ENCODE data around the gene ANO2.

Gene ANO2

GRCh38 chr12:5794156-5794555, 150.9 kb downstream of the ANO2 start:
- TF ChIP-seq POU6F1 (CRISPR knock-in tag; IDR thresholded peaks at IDR 0.05; ENCODE audit: borderline replicate concordance, low read depth), result no peak
- no peak for TF ChIP-seq PPARA (CRISPR knock-in tag; IDR thresholded peaks at IDR 0.05; ENCODE audit: borderline replicate concordance)
- TF ChIP-seq TOX (CRISPR knock-in tag; IDR thresholded peaks at IDR 0.05; ENCODE audit: borderline replicate concordance), result no peak
- TF ChIP-seq TCF4 (CRISPR knock-in tag; IDR thresholded peaks at IDR 0.05; ENCODE audit: borderline replicate concordance), result no peak
- TF ChIP-seq ZC3H10 (CRISPR knock-in tag; IDR thresholded peaks at IDR 0.05), result no peak
- no peak for TF ChIP-seq ZNF70 (CRISPR knock-in tag; IDR thresholded peaks at IDR 0.05)
- TF ChIP-seq GLIS3 (CRISPR knock-in tag; IDR thresholded peaks at IDR 0.05), result no peak
- no peak for TF ChIP-seq SNAI2 (CRISPR knock-in tag; IDR thresholded peaks at IDR 0.05)
- no peak for ATAC-seq

GRCh38 chr12:5792343-5792742, 152.7 kb downstream of the ANO2 start:
- TF ChIP-seq TCF4 (CRISPR knock-in tag; IDR thresholded peaks at IDR 0.05; ENCODE audit: borderline replicate concordance), result no peak
- TF ChIP-seq ARNTL (CRISPR knock-in tag; IDR thresholded peaks at IDR 0.05; ENCODE audit: borderline replicate concordance, low read depth), result no peak
- no peak for TF ChIP-seq CREB5 (CRISPR knock-in tag; IDR thresholded peaks at IDR 0.05; ENCODE audit: low read depth)
- TF ChIP-seq PPARA (CRISPR knock-in tag; IDR thresholded peaks at IDR 0.05; ENCODE audit: borderline replicate concordance), result no peak
- no peak for TF ChIP-seq GLIS3 (CRISPR knock-in tag; IDR thresholded peaks at IDR 0.05)
- no peak for TF ChIP-seq POU6F1 (CRISPR knock-in tag; IDR thresholded peaks at IDR 0.05; ENCODE audit: borderline replicate concordance, low read depth)
- TF ChIP-seq ZFP3 (CRISPR knock-in tag; IDR thresholded peaks at IDR 0.05), result no peak
- ATAC-seq, result no peak

- no peak for ATAC-seq
- TF ChIP-seq CSRNP3 (CRISPR knock-in tag; IDR thresholded peaks at IDR 0.05) (no peak), PPARA (CRISPR knock-in tag; IDR thresholded peaks at IDR 0.05; ENCODE audit: borderline replicate concordance) (no peak), CREB5 (CRISPR knock-in tag; IDR thresholded peaks at IDR 0.05; ENCODE audit: low read depth) (no peak), ISL1 (CRISPR knock-in tag; IDR thresholded peaks at IDR 0.05) (no peak), CSDC2 (CRISPR knock-in tag; IDR thresholded peaks at IDR 0.05) (no peak), PATZ1 (CRISPR knock-in tag; IDR thresholded peaks at IDR 0.05; ENCODE audit: borderline replicate concordance) (no peak), ZNF565 (CRISPR knock-in tag; conservative IDR thresholded peaks at IDR 0.05; ENCODE audit: low read depth) (no peak), POU6F1 (CRISPR knock-in tag; IDR thresholded peaks at IDR 0.05; ENCODE audit: borderline replicate concordance, low read depth) (no peak), GLIS3 (CRISPR knock-in tag; IDR thresholded peaks at IDR 0.05) (no peak), ZNF8 (CRISPR knock-in tag; IDR thresholded peaks at IDR 0.05) (no peak)
These were observed 155.5 kb downstream of the ANO2 start for GRCh38 chr12:5789469-5789968.

Data from SK-N-SH treated with all-trans-retinoic acid at 6 μM for 48 hours (cell line).